Posterior cingulate gyrus (tissue), 11 donors: Measurements from ENCODE around the gene ALDH3B2.
"Not testable (repeated sequence)": the region's sequence is repeated elsewhere in the genome, so short reads cannot be mapped to it uniquely, and the experiment has no call there.

Experiments used
- DNase-seq, 10 donors: peaks; one replicate each; pipeline versions ENCODE4 v3.0.0 to v3.0.0-alpha.2; 2020 to 2021; ENCODE audit warnings: mixed read lengths in 3 of 10
- intact Hi-C: fragments of 100-400 bp; cut with DNase I; formaldehyde crosslinking; loops from one replicate; pipeline ENCODE4 v1.15.1; 2023

The ALDH3B2 gene

GRCh38 chr11:67645521-67646461 lies 28.6 kb downstream of the ALDH3B2 start:
- DNase-seq: peak in 3 of 10 donors; percentile 42 to 81 (median 80)

GRCh38 chr11:67644472-67645418 lies 29.7 kb downstream of the ALDH3B2 start:
- peak in 2 of 10 donors; percentile 58 to 60 for DNase-seq
- intact Hi-C loops: no loop called here

More at GRCh38 chr11:67645521-67646461, 28.6 kb downstream of the ALDH3B2 start:
- intact Hi-C loops: no loop called here

- intact Hi-C loops: no loop called here
- DNase-seq: no peak
Measured at GRCh38 chr11:67644042-67644441, 30.4 kb downstream of the ALDH3B2 start.

- intact Hi-C loops: no loop called here
- peak in 2 of 10 donors; percentile 31 to 62 for DNase-seq
Measured at GRCh38 chr11:67642173-67643120, 32.0 kb downstream of the ALDH3B2 start.

- intact Hi-C loops: no loop called here
- DNase-seq: peak in 3 of 10 donors; percentile 49 to 64 (median 61)
Measured at GRCh38 chr11:67641338-67642172, 32.9 kb downstream of the ALDH3B2 start.

GRCh38 chr11:67640758-67641337 lies 33.6 kb downstream of the ALDH3B2 start:
- intact Hi-C loops: no loop called here
- DNase-seq: peak in 3 of 10 donors; percentile 18 to 39 (median 33)

- intact Hi-C loops: no loop called here
- DNase-seq: peak in 9 of 10 donors; percentile 52 to 95 (median 68)
Measured at GRCh38 chr11:67640021-67640757, 34.2 kb downstream of the ALDH3B2 start.

GRCh38 chr11:67639438-67639859 lies 35.0 kb downstream of the ALDH3B2 start, which contains the start of gene TBX10:
TSS of gene TBX10 (minus strand) at chr11:67639763. CDS start at chr11:67639472, 291 bp downstream.
- DNase-seq: peak in 2 of 10 donors; percentile 60 to 76
- intact Hi-C loops: no loop called here

GRCh38 chr11:67638535-67639437 lies 35.6 kb downstream of the ALDH3B2 start:
- intact Hi-C loops: no loop called here
- peak in 2 of 10 donors; percentile 43 to 60 for DNase-seq

- intact Hi-C loops: not testable (repeated sequence)
- DNase-seq: peak in 1 of 10 donors; percentile 11
Measured at GRCh38 chr11:67637441-67637840, 37.0 kb downstream of the ALDH3B2 start.

GRCh38 chr11:67636962-67637361 lies 37.5 kb downstream of the ALDH3B2 start:
- DNase-seq: no peak
- intact Hi-C loops: no loop called here

- intact Hi-C loops: no loop called here
Measured at GRCh38 chr11:67635231-67635521, 39.2 kb downstream of the ALDH3B2 start.

GRCh38 chr11:67634366-67635230 lies 39.8 kb downstream of the ALDH3B2 start:
- peak in 2 of 10 donors; percentile 62 to 66 for DNase-seq
- intact Hi-C loops: no loop called here

More at GRCh38 chr11:67635231-67635521, 39.2 kb downstream of the ALDH3B2 start:
- DNase-seq: peak in 2 of 10 donors; percentile 19 to 57

GRCh38 chr11:67633758-67634365 lies 40.6 kb downstream of the ALDH3B2 start:
- DNase-seq: peak in 3 of 10 donors; percentile 51 to 80 (median 77)
- intact Hi-C loops: no loop called here
